ENCODE data around the gene HNRNPA0. TPM values are rescaled to one million over a fixed set of nuclear protein-coding genes. Genes with fewer than 3 reads are reported as not detected.

HNRNPA0 gene
- total and polyA plus RNA-seq, 9 of the 15 experiments (the other 6 are each of a cell fraction or from before 2014, with no cell fraction given), result 5.0 to 33.3 (median 10.7) TPM

GRCh38 chr5:137712139-137712667 lies 42.0 kb downstream of the HNRNPA0 start:
- H3K4me3 ChIP-seq, result no peak overlapping the region
- WGBS (ENCODE audit: insufficient coverage, low coverage, missing lambda C conversion rate), result 0% methylated on average over 1 of the region's 2 CpGs
- no peaks in the 10 kb centered on the region for H3K79me2 ChIP-seq (ENCODE audit: control insufficient read depth, insufficient read depth, low read length)
- DNase-seq (ENCODE audit: extremely low read depth in 1 of 4, low spot score in 3 of 4) (no peak), FAIRE-seq (no peak), ATAC-seq (no peak)
- in situ Hi-C loops (cut with MboI), result no loop called here
- H4K20me1 ChIP-seq (replicated peaks; ENCODE audit: control insufficient read depth, insufficient read depth, low read length), result no peaks in the 10 kb centered on the region
- H3K27ac ChIP-seq (ENCODE audit: extremely low read depth, low read depth, low read length), result no peak overlapping the region
- H3K9me3 ChIP-seq (replicated peaks; ENCODE audit: control insufficient read depth, insufficient read depth, low read depth, low read length), result no peaks in the 10 kb centered on the region
- ChIA-PET POLR2A (no interaction called here), CTCF (ENCODE audit: low intra/inter-chr PET ratio) (no interaction called here)
- BruUV-seq (replicated peaks), result no TSS peak
- H3K36me3 ChIP-seq (ENCODE audit: control insufficient read depth, insufficient read depth, low read length), result no peaks in the 10 kb centered on the region
- no peak overlapping the region for H3K9ac ChIP-seq (ENCODE audit: insufficient read depth in 1 of 2, low read depth in 2 of 2, low read length in 2 of 2)
- no peak for TF ChIP-seq THRB (CRISPR knock-in tag; conservative IDR thresholded peaks at IDR 0.05)
- no peak for TF ChIP-seq PURB (CRISPR knock-in tag; IDR thresholded peaks at IDR 0.05; ENCODE audit: low read depth)
- no peak for TF ChIP-seq FOSL1 (tag; conservative IDR thresholded peaks at IDR 0.05)
- no peaks in the 10 kb centered on the region for H3K4me1 ChIP-seq (replicated peaks in 1 of 2; ENCODE audit: control insufficient read depth in 2 of 2, insufficient read depth in 2 of 2, low read length in 2 of 2)
- H3K4me2 ChIP-seq (ENCODE audit: insufficient read depth, low read length), result no peak overlapping the region
- no peaks in the 10 kb centered on the region for H3K9me1 ChIP-seq (ENCODE audit: control insufficient read depth, insufficient read depth, low read length)
- H3K27me3 ChIP-seq (ENCODE audit: control insufficient read depth in 2 of 2, insufficient read depth in 2 of 2, low read length in 2 of 2), result no peaks in the 10 kb centered on the region
- intact Hi-C loops (cut with micrococcal nuclease), result no loop called here
- H2AFZ ChIP-seq (ENCODE audit: low read depth, low read length), result no peak overlapping the region

GRCh38 chr5:137710086-137710485 lies 44.1 kb downstream of the HNRNPA0 start:
- Histone ChIP-seq H3K9me1 (ENCODE audit: control insufficient read depth, insufficient read depth, low read length) (no peaks in the 10 kb centered on the region), H3K4me1 (replicated peaks in 1 of 2; ENCODE audit: control insufficient read depth in 2 of 2, insufficient read depth in 2 of 2, low read length in 2 of 2) (no peaks in the 10 kb centered on the region), H2AFZ (ENCODE audit: low read depth, low read length) (no peak overlapping the region), H4K20me1 (replicated peaks; ENCODE audit: control insufficient read depth, insufficient read depth, low read length) (no peaks in the 10 kb centered on the region), H3K27me3 (ENCODE audit: control insufficient read depth in 2 of 2, insufficient read depth in 2 of 2, low read length in 2 of 2) (no peaks in the 10 kb centered on the region), H3K27ac (ENCODE audit: extremely low read depth, low read depth, low read length) (no peak overlapping the region), H3K4me2 (ENCODE audit: insufficient read depth, low read length) (no peak overlapping the region), H3K4me3 (no peak overlapping the region), H3K79me2 (ENCODE audit: control insufficient read depth, insufficient read depth, low read length) (no peaks in the 10 kb centered on the region), H3K36me3 (ENCODE audit: control insufficient read depth, insufficient read depth, low read length) (no peaks in the 10 kb centered on the region), H3K9me3 (replicated peaks; ENCODE audit: control insufficient read depth, insufficient read depth, low read depth, low read length) (no peaks in the 10 kb centered on the region), H3K9ac (ENCODE audit: insufficient read depth in 1 of 2, low read depth in 2 of 2, low read length in 2 of 2) (no peak overlapping the region)
- POLR2A ChIA-PET, result no interaction called here
- no TSS peak for BruUV-seq (replicated peaks)
- ATAC-seq, result no peak
- in situ Hi-C loops (cut with MboI), result no loop called here
- CTCF ChIA-PET (ENCODE audit: low intra/inter-chr PET ratio), result no interaction called here
- intact Hi-C loops (cut with micrococcal nuclease), result no loop called here
- FAIRE-seq, result no peak
- 0% methylated on average over 5 of the region's 5 CpGs for WGBS (ENCODE audit: insufficient coverage, low coverage, missing lambda C conversion rate)
- DNase-seq (ENCODE audit: extremely low read depth in 1 of 4, low spot score in 3 of 4), result no peak
- TF ChIP-seq ZBTB26 (CRISPR knock-in tag; IDR thresholded peaks at IDR 0.05), result no peak
- no peak for TF ChIP-seq HMGXB4 (CRISPR knock-in tag; IDR thresholded peaks at IDR 0.05)
- no peak for TF ChIP-seq SRSF1 (IDR thresholded peaks at IDR 0.05; ENCODE audit: low read depth, low read length)

Data from K562 (cell line).